WTC11 (cell line): ENCODE data around the gene CACNA1C. TPM values are rescaled to one million over a fixed set of nuclear protein-coding genes. Genes with fewer than 3 reads are reported as not detected.

Source experiments
- ATAC-seq: fragments of 200-7000 bp; cut with Tn5 transposase; 2 replicates; pipeline ENCODE4 v1.10.0; 2021; ENCODE audit warnings: mild to moderate bottlenecking, moderate library complexity
- CTCF ChIA-PET: fragments of 300-600 bp; sonication (Branson Sonifier 250); formaldehyde crosslinking; loops from one replicate; lab custom pipeline; 2021; ENCODE audit warnings: antibody characterized with exemption; lab: Charles Lee
- POLR2A ChIA-PET: fragments of 350-600 bp; sonication (Branson Sonifier 250); formaldehyde crosslinking; loops from one replicate; lab custom pipeline; 2021; ENCODE audit warnings: antibody characterized with exemption; lab: Charles Lee
- DNase-seq: peaks from one replicate; pipeline ENCODE4 v3.0.0; 2021; ENCODE audit warnings: low spot score
- H3K27ac Mint-ChIP-seq: 2 replicates; pipeline ENCODE4 v1.8.0; 2021; ENCODE audit warnings: mixed read lengths
- H3K27me3 Mint-ChIP-seq: 2 replicates; pipeline ENCODE4 v1.8.0; 2021; ENCODE audit warnings: low read depth, mild to moderate bottlenecking, moderate library complexity, mixed read lengths
- H3K36me3 Mint-ChIP-seq: 2 replicates; pipeline ENCODE4 v1.8.0; 2021; ENCODE audit warnings: mixed read lengths
- H3K4me1 Mint-ChIP-seq: 2 replicates; pipeline ENCODE4 v1.8.0; 2022; ENCODE audit warnings: mixed read lengths
- H3K4me3 Mint-ChIP-seq: 2 replicates; pipeline ENCODE4 v1.8.0; 2021; ENCODE audit warnings: mild to moderate bottlenecking, moderate library complexity, mixed read lengths
- H3K9me3 Mint-ChIP-seq: 2 replicates; pipeline ENCODE4 v1.8.0; 2021; ENCODE audit warnings: mixed read lengths
- ATF1 ChIP-seq: sonication (generic); formaldehyde crosslinking; IDR thresholded peaks from 2 replicates; pipeline ENCODE4 v1.8.1; 2023; ENCODE audit warnings: mild to moderate bottlenecking, moderate library complexity, missing genetic modification reagents
- ATF2 ChIP-seq: sonication (generic); formaldehyde crosslinking; IDR thresholded peaks from 2 replicates; pipeline ENCODE4 v1.8.1; 2022; ENCODE audit warnings: low read depth, missing genetic modification reagents, borderline replicate concordance
- CREM ChIP-seq: sonication (generic); formaldehyde crosslinking; IDR thresholded peaks from 2 replicates; pipeline ENCODE4 v1.8.1; 2022; ENCODE audit warnings: mild to moderate bottlenecking, missing genetic modification reagents, moderate library complexity
- ERG ChIP-seq: fragments of 250-450 bp; sonication (Bioruptor Pico); IDR thresholded peaks from 2 replicates; pipeline ENCODE4 v1.8.0; 2021; ENCODE audit warnings: mild to moderate bottlenecking
- FOXJ3 ChIP-seq: sonication (generic); formaldehyde crosslinking; IDR thresholded peaks from 2 replicates; pipeline ENCODE4 v1.9.0; 2021; ENCODE audit warnings: missing genetic modification reagents, mild to moderate bottlenecking, borderline replicate concordance
- FOXP1 ChIP-seq: sonication (generic); formaldehyde crosslinking; IDR thresholded peaks from 2 replicates; pipeline ENCODE4 v1.8.0; 2022; ENCODE audit warnings: missing genetic modification reagents, mild to moderate bottlenecking, moderate library complexity, borderline replicate concordance
- HMGXB4 ChIP-seq: sonication (generic); formaldehyde crosslinking; IDR thresholded peaks from 2 replicates; pipeline ENCODE4 v1.8.1; 2023; ENCODE audit warnings: mild to moderate bottlenecking, moderate library complexity, missing genetic modification reagents
- RELA ChIP-seq: sonication (generic); formaldehyde crosslinking; IDR thresholded peaks from 2 replicates; pipeline ENCODE4 v1.8.1; 2022; ENCODE audit warnings: missing genetic modification reagents, mild to moderate bottlenecking, borderline replicate concordance
- RORB ChIP-seq: fragments of 250-450 bp; sonication (Bioruptor Pico); IDR thresholded peaks from 2 replicates; pipeline ENCODE4 v1.9.0; 2021; ENCODE audit warnings: mild to moderate bottlenecking
- SMAD4 ChIP-seq: sonication (generic); formaldehyde crosslinking; IDR thresholded peaks from 2 replicates; pipeline ENCODE4 v1.8.0; 2022; ENCODE audit warnings: mild to moderate bottlenecking, missing genetic modification reagents
- SOX15 ChIP-seq: fragments of 250-450 bp; sonication (Bioruptor Pico); IDR thresholded peaks from 2 replicates; pipeline ENCODE4 v1.9.0; 2021; ENCODE audit warnings: mild to moderate bottlenecking
- TP53 ChIP-seq: sonication (generic); formaldehyde crosslinking; IDR thresholded peaks from 2 replicates; pipeline ENCODE4 v1.8.1; 2023; ENCODE audit warnings: mild to moderate bottlenecking, missing genetic modification reagents
- USF1 ChIP-seq: sonication (generic); formaldehyde crosslinking; IDR thresholded peaks from 2 replicates; pipeline ENCODE4 v1.8.0; 2022; ENCODE audit warnings: mild to moderate bottlenecking, missing genetic modification reagents
- ZNF121 ChIP-seq: sonication (generic); formaldehyde crosslinking; IDR thresholded peaks from 2 replicates; pipeline ENCODE4 v1.8.0; 2023; ENCODE audit warnings: missing genetic modification reagents
- ZNF232 ChIP-seq: sonication (generic); formaldehyde crosslinking; IDR thresholded peaks from 2 replicates; pipeline ENCODE4 v1.8.0; 2022; ENCODE audit warnings: mild to moderate bottlenecking, missing genetic modification reagents
- ZNF263 ChIP-seq: sonication (generic); formaldehyde crosslinking; IDR thresholded peaks from 2 replicates; pipeline ENCODE4 v1.8.1; 2022; ENCODE audit warnings: low read depth, mild to moderate bottlenecking, moderate library complexity, missing genetic modification reagents
- ZNF423 ChIP-seq: fragments of 250-450 bp; sonication (Bioruptor Pico); IDR thresholded peaks from 2 replicates; pipeline ENCODE4 v2.1.2; 2022; ENCODE audit warnings: mild to moderate bottlenecking, moderate library complexity
- ZNF532 ChIP-seq: fragments of 250-450 bp; sonication (Bioruptor Pico); IDR thresholded peaks from 2 replicates; pipeline ENCODE4 v1.9.0; 2021; ENCODE audit warnings: mild to moderate bottlenecking, borderline replicate concordance
- ZSCAN18 ChIP-seq: fragments of 250-450 bp; sonication (Bioruptor Pico); IDR thresholded peaks from 2 replicates; pipeline ENCODE4 v2.1.2; 2022; ENCODE audit warnings: mild to moderate bottlenecking, moderate library complexity
- total RNA-seq: library from RNA; stranded (reverse); gene quantifications from 3 replicates; pipeline ENCODE4 v1.2.3, GENCODE V29; 2021

CACNA1C gene
- total RNA-seq, 1 experiment from 2014 or later = 1.7 TPM

- no peak for TF ChIP-seq USF1 (CRISPR knock-in tag)
These were observed 555.3 kb downstream of the CACNA1C start (continued) for GRCh38 chr12:2607881-2608607.

- Mint-ChIP-seq H3K27me3 (no peaks in the 10 kb centered on the region), H3K4me3 (no peak overlapping the region), H3K4me1 (peaks cover 1% of the 10 kb centered on the region; the same call in 1 of the 2 replicates), H3K9me3 (no peaks in the 10 kb centered on the region), H3K36me3 (no peaks in the 10 kb centered on the region), H3K27ac (no peak overlapping the region)
- CTCF ChIA-PET = interaction anchor here (0.6 to 2.6 kb wide), 3 partner anchors 16 to 1054 kb away, joined by 3 to 9 read pairs (median 4); no protein-coding TSS in a partner anchor
- POLR2A ChIA-PET = no interaction called here
- DNase-seq (no peak), ATAC-seq (no peak)
- TF ChIP-seq ZSCAN18 (no peak), ATF1 (CRISPR knock-in tag) (no peak), ERG (CRISPR knock-in tag) (no peak), ATF2 (CRISPR knock-in tag) (no peak), FOXJ3 (CRISPR knock-in tag) (no peak), SMAD4 (CRISPR knock-in tag) (no peak), RELA (no peak), ZNF263 (no peak), TP53 (no peak), FOXP1 (CRISPR knock-in tag) (no peak)
These were observed 555.8 kb downstream of the CACNA1C start for GRCh38 chr12:2608608-2608945.

- Mint-ChIP-seq H3K4me3 (no peak overlapping the region), H3K4me1 (peaks cover 6% of the 10 kb centered on the region), H3K36me3 (no peaks in the 10 kb centered on the region), H3K9me3 (no peaks in the 10 kb centered on the region), H3K27me3 (no peaks in the 10 kb centered on the region), H3K27ac (no peak overlapping the region)
- ChIA-PET POLR2A (no interaction called here), CTCF (interaction anchor here (0.6 to 2.6 kb wide), 2 partner anchors 16 to 1054 kb away, joined by 3 to 9 read pairs; no protein-coding TSS in a partner anchor)
- ATAC-seq (no peak), DNase-seq (no peak)
- TF ChIP-seq ATF1 (CRISPR knock-in tag) (no peak), ZNF532 (CRISPR knock-in tag) (no peak), ZNF121 (CRISPR knock-in tag) (no peak), HMGXB4 (CRISPR knock-in tag) (no peak), CREM (CRISPR knock-in tag) (no peak), RORB (CRISPR knock-in tag) (no peak), SOX15 (CRISPR knock-in tag) (no peak), ZNF423 (CRISPR knock-in tag) (no peak), ZNF263 (no peak), ZNF232 (CRISPR knock-in tag) (no peak), RELA (no peak)
These were observed 556.2 kb downstream of the CACNA1C start for GRCh38 chr12:2609020-2609419.
